HG02571 (cell line): ENCODE results near the gene CLMN.

ENCODE experiments used
- ATAC-seq: cut with Tn5 transposase; IDR thresholded peaks from one replicate; pipeline ENCODE4 v1.9.1; 2021; ENCODE audit warnings: mild to moderate bottlenecking, moderate library complexity; ENCODE audit not compliant: unreplicated experiment

Gene CLMN

DNA sequence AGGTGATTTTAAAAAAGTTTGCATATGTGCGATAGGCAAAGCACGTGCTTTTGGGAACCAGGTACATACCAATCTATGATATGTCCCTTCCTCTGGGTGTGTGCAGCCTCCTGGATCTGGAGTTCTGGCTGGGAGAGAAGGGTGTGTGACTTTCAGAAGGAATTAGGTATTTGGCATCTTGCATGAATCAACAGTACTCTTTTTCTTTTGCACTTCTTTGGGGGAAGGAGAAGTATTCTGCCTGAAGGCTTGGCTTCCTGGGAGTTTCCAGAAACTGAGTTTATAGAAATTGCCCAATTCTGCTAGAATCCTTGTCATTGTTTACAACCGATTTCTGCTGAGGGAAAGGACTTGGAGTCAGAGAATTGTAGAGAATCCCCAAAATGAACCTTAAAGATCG lies 2.9 kb upstream of the CLMN start:
- no peak for ATAC-seq

DNA sequence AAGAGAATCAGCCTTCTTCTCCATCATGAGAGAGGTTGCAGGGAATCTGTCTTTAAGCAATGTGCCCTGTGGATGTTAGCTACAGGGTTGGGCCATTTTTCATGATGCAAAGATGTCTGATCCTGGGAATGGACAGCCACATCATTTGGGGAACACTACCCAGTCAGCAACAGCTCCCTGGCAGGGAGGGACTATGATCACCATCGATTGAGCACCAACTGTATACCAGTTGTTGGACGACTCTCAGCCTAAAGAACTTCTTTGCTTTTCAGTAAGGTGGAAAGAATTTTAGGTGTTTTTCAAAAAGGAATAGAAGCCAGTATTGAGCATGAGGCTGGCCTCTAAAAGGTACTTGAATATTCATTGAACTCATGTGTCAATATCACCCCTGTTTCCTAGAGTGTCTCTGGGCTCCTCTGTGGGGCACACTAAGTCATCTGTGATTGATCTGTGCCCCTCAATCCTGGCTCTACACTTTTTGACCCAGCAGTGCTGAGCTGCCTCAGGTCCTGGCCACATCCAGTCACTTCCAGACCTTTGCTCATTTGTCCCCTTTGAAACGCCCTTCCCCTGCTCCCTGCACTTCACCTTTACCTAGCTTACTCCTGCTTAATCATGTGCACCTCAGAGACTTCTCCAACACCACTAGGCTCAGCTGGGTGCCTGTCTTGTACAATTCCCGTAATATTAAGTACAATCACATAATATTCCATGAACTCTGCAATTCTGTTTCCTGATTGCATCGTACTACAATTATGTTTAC lies 2.2 kb upstream of the CLMN start:
- ATAC-seq = no peak

DNA sequence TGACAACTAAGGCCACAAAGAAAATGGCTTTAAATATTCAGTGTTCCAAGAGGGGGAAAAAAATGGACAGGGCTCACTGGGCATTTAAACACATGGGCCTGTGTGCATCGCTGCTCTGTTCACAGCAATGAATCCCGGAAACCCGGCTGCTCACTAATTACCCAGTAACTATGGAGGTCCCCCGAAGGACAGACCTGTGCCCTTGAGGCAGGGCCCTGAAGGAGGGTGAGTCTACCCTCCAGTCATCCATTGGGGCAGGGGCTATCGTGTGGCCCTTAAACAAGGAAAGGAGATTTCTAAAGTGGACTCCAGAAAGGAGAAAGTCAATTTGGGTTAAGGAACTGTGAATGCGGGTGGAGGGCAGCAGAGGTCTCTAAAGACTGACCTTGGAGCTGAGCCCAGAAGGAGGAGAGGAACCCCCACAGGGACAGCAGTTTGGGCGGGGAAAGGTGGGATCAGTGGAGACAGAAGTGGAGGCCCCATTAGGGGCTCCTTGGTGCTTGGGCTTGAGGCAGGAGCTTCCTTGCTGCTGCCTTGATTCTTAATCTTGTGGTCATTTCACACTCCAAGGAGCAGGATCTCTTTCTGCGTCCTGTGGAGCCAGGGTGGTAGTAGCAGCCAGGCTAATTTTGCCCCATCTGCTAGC lies 1.4 kb upstream of the CLMN start:
- ATAC-seq = no peak

DNA sequence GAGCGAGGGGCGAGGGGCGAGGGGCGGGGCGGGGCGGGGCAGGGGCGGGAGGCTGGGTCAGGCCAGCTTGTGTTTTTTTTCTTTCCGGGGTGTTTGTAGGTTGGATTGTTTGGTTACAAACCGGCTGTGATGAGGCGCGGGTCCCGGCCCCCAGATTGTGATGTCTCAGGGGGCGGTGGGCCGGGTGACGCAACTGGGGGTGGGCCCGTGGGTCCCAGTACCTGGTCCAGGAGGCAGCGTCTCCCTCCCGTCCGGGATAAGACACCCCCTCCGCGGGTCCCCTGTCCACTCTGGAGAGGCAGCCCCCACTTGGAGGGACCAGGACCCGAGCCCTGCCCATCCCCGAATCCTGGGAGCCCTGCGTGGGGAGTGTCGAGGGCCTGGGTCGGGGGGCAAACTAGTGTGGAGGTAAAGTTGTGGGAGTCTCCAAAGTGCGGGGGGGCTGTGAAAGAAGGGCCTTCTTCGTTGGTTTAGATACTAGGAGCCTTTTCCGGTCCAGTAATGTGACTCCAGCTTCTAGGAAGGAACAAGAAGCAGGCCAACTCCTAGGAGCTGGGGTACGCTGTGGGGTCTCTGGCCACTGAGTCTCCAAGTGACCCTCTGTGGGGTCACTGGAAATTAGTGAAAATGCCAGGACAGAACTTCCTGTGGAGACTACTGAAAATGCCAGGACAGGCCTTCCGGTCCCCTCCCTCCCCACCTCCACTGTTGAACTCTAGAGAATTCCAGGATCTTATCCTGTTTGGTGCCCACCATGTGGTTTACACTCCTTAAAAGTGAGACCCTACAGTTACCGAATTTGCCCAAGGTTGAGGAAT lies 579 bp upstream of the CLMN start:
- no peak for ATAC-seq

DNA sequence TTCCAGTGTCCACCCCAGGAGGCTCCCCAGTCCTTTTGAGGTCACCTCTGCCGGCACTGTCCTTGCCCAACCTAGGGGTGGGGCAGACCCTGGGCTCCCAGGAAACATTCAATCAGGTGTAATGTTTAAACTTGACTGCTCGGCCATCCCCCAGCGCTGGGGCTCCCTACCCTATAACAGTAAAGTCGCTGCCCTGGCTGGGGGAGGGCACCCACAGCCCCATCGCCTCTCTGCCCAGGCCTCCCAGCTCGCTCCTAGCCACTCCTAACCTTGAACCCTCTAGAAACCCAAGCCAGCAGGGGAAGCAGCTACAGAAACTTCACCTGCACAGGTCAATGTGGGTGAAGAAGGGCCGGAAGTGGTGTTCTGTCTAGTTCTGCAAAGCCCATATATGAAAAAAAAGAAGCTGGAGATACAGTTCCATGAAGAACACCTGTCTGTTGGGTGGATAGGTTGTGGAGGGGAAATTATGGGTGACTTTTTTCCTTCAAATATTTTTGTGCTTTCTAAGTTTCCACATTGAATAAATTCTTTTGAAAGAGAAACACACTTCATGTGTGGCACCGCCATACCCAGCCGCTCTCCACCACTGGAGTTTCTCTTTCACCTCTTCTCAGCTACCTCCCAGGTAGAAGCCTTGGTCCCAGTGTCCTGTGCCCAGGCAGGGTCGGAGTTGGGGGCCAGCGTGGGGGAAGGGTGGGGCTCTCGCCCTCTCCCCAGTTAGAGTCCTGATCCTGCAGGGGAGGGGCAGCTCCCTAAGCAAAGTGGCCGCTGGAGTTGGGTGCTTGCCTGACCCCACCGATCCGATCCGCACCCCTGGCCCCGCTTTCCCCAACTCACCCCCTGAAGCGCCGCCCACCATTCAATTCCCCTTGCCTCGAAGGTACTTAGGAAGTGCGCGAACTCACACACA lies 1.1 kb downstream of the CLMN start:
- ATAC-seq = no peak

DNA sequence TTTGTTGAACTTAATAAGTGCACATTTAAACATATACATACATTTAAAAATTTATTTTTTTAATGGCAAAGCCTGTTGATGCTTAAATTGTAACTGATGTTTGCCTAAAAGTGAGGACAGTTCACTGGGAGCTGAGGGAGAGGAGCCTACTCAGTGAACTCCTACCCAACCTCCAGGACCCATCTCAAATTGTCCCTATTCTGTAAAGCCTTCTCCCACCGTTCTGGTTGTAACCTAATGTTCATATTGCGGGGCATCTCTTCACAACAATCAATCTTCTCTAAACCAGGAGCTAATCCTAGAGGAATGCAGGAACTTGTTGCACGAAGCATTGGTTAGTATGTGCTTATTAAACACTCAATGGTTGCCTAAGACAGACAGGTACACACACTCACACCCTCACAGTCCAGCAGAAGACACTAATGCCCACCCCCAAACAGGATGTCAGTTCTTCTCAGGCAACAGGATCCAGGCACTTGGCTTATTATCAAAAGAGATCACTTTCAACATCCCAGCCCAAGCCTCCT lies 1.8 kb downstream of the CLMN start:
- no peak for ATAC-seq

DNA sequence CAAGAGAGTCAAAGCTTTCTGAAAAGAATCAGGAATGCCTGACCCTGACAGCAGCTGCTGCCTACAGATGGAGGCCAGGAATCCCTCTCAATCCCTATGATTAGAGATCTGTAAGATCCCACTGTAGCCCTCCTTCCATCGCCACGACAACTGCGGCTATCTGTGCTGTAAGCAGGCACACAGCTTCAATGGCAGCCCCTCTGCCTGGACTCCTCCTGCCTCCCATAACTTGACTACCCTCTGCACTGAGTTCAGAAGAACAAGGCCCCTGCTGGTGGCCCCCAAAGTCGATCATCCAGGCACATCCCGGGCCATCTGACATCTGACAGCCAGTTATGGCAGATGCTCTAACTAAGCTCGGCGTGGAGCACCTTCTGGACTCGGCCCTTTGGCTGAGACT lies 2.9 kb downstream of the CLMN start:
- ATAC-seq = no peak

DNA sequence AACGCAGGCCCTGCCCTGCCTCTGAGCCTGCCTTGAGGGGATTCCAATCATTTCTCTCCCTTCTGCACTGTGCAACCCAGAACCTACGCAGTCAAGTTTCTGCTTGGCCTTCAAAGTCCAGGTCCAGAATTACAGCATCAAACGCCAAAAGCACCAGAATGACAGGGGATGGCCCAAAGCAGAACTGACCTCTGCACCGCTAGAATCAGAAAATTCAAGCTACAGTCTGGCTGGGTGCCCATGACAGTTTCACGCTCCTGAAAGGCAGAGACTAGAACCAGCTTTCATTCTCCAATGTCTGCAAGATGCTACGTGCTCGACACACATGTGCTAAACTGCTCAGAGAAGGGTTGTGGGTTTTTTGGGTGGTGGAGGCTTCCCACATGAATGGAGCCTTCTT lies 4.1 kb downstream of the CLMN start:
- ATAC-seq = no peak

DNA sequence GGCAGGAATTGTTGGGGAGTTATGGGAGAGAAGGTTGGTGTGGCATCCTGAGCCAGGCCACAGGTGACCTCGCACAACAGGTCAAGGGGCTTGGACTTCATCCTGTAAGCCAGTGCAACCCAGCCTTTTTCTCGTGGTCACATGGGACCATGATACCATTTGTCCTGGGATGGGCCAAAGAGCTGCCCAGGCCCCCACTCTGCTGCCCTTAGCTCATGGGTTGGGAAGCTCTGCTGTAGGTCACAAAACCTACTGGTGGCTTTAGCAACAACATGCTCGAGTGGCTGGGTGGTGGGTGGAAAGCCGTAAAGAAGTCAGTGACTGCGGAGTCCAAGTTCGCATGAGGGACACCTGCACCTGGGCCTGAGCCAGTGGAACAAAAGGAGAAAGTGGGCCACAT lies 4.6 kb downstream of the CLMN start:
- ATAC-seq = no peak

DNA sequence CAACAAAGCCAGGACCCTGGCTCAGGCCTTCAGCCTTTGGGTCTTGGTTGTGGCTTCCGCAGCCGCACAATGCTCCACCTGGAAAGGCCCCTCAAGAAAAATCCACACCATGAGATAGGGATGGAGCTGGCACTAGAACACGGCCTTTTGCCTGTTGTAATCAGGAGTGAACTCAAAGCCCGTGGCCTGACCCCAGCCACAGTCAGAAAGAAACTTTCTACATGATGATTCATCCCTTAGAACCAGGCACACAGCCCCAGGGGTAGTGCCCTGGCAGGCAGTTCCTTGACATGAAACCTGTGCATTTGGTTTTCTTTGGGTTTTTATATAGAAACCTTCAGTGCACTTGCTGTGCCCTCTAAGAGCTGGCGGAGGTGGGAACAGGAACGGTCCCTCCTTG lies 5.1 kb downstream of the CLMN start:
- peak; percentile 79 for ATAC-seq

DNA sequence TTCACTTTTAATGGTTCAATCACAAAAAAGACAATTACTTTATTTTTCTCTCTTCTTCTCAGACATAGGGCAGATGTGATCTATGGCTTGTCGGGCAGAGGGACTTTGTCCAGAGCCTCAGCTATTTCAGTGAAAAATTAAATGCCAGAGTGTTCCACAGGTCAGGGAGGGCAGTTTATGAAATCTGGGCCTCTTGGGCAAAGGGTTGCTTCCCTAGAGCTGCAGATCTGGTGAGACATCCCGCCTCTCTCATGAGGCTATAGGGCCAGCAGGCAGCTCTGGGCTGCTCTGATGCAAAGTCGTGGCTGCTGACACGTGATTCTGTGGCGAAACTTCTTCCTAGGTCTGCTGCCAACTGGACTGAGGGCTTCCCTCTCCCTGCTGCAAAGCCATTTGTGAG lies 6.0 kb downstream of the CLMN start:
- ATAC-seq = no peak

DNA sequence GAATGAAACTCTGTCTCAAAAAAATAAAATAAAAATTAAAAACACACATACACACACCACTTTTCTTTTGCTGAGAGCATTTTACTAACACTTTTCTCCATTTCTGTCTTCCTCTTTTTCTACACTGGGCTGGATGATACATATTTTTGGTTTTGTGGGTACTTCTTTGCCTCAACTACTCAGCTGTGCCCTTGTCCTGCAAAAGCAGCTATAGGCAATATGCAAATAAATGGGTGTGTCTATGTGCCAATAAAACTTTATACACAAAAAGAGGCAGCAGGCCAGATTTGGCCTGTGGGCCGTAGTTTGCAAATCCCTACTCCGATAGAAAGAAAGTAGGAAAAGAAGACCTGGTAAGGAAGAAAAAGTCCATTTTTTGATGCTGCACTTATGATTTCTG lies 6.5 kb downstream of the CLMN start:
- ATAC-seq = no peak

DNA sequence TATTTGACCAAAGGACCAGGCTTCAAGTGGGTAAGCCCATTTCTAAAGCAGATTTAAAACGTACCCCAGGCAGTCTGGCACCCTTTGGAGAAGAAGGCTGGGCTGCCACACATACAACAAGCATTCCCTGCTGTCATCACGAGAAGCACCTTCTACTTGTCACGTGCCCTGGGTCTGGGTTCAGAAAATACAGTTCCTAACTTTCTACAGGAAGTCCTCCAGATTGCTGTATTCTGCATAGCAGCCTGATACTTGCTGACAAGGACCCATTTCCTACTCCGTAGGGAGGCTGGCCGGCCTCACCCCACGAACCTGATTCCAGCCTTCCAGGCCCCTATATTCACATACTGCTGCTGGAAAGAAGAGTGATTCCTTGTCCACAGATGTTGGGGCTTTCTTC lies 7.4 kb downstream of the CLMN start:
- no peak for ATAC-seq

DNA sequence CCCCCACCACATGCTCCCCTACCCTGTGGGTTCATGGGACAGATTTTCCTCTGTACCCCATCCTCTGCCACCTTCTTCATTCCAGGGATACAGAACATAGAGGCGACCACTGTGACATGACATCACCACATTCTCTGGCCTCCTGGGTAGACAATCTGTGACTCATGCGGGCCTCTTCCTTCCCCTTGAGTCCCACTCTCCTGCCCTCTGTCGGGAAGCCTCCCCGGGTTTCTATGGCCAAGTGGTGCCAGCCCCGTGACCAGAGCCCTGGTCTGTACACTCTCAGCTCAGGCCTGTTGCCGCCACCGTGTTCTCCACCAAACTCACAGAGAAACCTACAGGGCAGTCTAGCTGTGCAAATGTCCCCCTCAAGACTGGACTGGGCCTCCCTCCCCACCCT lies 8.0 kb downstream of the CLMN start:
- no peak for ATAC-seq

DNA sequence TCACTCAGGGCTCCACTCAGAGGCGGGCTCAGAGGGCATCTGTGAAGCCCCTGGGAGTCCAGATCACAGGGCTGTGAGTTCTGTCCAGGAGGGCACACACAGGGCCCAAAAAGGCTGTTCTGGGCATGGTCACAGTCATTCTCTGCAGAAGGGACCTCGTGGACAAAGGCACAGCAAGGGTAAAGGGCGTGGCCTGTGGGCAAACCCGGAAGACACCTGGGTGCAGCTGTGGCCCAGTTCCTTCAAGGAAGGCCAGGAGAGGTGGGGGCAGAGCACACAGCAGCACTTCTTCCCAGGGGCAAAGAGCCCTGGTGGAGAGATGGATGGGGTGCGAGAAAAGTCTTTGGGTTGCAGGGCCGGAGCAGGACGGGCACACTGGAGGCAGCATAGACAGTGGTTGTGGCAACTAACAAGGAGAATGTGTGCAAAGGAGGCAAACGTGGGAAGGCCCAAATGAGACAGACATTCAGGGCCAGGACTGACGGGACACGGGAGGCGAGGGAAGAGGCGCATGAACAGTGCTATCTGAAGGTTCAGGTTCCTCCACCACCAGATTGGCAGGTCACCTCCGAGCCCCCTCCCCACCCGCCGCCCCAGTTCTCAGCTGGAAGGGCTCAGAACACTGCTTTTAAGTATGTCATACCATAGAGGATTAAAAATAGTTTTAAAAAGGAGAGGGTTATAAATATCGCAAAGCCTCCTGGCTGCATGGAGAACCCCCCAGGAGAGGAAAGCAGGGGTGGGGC lies 8.9 kb downstream of the CLMN start:
- ATAC-seq = no peak

DNA sequence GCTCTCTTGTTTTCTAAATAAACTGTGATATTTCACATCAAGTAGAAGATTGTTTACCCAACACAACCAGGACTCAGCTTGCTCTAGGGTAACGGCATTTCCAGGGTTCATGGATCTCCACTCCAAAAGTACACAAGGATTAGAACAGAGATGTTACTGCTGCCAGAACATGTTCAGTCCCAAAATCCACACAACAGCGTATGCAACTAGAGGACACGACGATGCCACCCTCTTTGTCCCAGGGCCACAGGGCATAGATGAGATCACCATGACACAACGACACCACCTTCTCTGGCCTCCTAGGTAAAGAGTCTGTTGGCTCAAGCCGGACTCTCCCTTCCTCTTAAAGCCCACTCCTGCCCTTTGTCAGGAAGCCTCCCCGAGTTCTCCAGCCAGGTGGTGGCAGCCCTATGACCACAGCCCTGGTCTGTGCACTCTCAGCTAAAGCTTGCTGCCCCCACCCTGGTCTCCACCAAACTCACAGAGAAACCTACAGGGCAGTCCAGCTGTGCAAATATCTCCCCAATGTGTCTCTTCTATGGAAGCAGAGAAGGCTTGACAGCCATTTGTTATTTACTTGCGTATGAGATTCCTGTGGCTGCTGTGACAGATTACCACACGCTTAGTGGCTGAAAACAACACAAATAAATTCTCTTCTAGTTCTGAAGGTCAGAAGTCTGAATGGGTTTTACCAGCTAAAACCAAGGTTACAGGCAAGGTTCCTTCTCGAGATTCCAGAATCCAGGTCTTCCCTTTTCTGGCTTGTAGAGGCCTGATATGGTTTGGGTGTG lies 10.3 kb downstream of the CLMN start:
- ATAC-seq = no peak

DNA sequence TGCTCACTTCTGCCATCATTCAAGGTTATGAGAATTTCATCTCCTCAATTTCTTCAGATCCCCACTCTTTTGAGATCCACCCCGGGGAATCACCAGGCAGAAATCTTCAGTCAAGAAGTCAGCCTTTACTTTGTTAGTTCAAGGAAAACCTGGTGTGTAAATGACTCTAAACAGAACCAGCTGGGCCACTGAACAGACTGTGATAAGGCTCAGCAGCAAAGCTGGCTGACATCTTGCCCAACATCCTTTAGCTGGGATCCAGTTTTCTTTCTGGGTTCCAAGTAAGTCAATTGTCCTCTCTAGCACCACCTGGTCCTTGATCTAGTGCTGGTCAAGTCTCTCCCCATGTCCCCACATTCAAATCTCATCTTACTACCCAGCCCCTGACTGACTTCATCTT lies 11.6 kb downstream of the CLMN start:
- no peak for ATAC-seq

DNA sequence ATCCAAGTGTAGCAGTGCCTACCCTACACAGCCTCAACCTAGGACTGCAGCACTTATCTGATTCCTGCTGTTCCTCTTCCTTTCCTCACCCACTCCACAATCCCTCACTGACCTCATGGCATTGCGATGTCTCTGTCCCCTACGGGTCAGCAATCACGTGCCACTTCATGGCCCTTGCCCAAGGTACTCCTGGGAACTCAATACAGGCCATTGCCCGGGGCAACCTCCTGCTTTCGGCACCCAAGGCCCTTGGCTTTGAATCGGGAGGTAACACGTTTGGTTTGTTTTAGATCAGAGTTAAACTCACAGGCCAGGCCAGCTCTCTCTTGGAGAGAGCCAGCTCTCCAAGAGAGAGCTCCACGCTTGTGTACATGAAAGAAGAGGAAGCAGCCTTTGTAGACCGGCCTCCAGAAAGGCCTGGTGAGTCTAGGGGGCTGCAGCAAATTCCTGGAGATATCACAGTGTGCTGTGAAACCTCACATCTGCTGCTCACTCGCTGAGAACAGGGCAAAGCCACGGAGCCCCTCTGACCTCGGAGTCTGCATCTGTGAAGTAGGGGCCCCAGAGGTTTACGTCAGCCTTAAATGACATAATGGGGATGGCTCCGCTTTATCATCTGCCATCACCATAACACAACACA lies 12.2 kb downstream of the CLMN start:
- no peak for ATAC-seq

DNA sequence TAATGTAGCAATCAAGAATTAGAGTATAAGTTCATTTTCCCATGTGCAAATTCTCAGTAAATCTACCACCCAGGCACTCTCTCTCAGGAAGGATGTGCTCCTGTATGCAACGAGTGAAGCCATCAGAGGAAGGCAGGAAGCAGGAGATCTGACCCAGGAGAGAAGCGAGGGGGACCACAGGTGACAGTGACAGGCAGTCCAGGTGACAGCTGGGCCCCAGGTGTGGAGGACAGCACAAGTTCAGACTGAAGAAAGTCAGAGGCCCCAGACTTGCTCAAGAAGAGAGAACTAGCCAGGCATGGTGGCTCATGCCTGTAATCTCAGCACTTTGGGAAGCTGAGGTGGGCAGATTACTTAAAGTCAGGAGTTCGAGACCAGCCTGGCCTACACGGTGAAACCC lies 13.8 kb downstream of the CLMN start:
- ATAC-seq = no peak
